ENCODE data around the gene WNT9A.
"Not testable (repeated sequence)": the region's sequence is repeated elsewhere in the genome, so short reads cannot be mapped to it uniquely, and the experiment has no call there.

Gene WNT9A

GRCh38 chr1:227912866-227913265, 34.9 kb downstream of the WNT9A start:
- H3K79me2 ChIP-seq (ENCODE audit: low read length): no peaks in the 10 kb centered on the region
- H3K4me2 ChIP-seq (ENCODE audit: low read depth, low read length): no peak overlapping the region
- no peaks in the 10 kb centered on the region for H3K36me3 ChIP-seq (replicated peaks; ENCODE audit: insufficient read depth, low read length)
- TF ChIP-seq EZH2 (optimal IDR thresholded peaks at IDR 0.05; ENCODE audit: low read depth, low read length) (no peak), EZH2phosphoT487 (IDR thresholded peaks at IDR 0.05; ENCODE audit: low read length) (no peak)
- TF ChIP-seq, protein P1, sequence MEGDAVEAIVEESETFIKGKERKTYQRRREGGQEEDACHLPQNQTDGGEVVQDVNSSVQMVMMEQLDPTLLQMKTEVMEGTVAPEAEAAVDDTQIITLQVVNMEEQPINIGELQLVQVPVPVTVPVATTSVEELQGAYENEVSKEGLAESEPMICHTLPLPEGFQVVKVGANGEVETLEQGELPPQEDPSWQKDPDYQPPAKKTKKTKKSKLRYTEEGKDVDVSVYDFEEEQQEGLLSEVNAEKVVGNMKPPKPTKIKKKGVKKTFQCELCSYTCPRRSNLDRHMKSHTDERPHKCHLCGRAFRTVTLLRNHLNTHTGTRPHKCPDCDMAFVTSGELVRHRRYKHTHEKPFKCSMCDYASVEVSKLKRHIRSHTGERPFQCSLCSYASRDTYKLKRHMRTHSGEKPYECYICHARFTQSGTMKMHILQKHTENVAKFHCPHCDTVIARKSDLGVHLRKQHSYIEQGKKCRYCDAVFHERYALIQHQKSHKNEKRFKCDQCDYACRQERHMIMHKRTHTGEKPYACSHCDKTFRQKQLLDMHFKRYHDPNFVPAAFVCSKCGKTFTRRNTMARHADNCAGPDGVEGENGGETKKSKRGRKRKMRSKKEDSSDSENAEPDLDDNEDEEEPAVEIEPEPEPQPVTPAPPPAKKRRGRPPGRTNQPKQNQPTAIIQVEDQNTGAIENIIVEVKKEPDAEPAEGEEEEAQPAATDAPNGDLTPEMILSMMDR (IDR thresholded peaks at IDR 0.05; ENCODE audit: low read length): no peak
- DNase-seq: no peak
- H4K20me1 ChIP-seq (ENCODE audit: insufficient read depth, low read length): no peaks in the 10 kb centered on the region
- no peaks in the 10 kb centered on the region for H3K9me2 ChIP-seq (replicated peaks; ENCODE audit: insufficient read depth, low read length)
- H3F3A ChIP-seq (ENCODE audit: insufficient read depth, low read length): no peaks in the 10 kb centered on the region
- no peak overlapping the region for H3K27ac ChIP-seq (ENCODE audit: low read length)
- no peak overlapping the region for H3K9ac ChIP-seq (ENCODE audit: low read length)
- H3K9me3 ChIP-seq (replicated peaks; ENCODE audit: insufficient read depth, low read length): no peaks in the 10 kb centered on the region
- H2AFZ ChIP-seq (ENCODE audit: low read length): no peak overlapping the region
- H3K4me1 ChIP-seq (ENCODE audit: low read length): no peaks in the 10 kb centered on the region
- no peak overlapping the region for H3K4me3 ChIP-seq (ENCODE audit: low read length)
- peaks cover 9% of the 10 kb centered on the region; the same call in 1 of the 2 replicates for H3K27me3 ChIP-seq (replicated peaks; ENCODE audit: insufficient read depth, low read length)

DNA sequence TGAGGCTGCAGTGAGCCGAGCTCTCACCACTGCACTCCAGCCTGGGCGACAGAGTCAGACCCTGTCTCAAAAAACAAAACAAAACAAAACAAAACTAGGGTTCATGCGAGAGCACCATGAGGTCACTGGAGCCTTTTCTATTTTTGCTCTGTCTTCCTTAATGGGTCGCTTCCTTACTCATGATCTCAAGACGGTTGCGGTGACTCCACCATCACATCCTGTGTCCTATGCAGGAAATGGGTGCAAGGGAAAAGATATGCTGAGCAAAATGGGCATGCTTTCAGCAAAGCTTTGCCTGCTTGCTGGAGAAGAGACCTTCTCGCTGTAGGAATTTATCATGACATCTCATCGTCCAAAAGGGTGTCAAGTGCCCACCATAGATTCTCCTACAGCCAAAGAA, 36.4 kb downstream of the WNT9A start:
- peaks cover 9% of the 10 kb centered on the region; the same call in 1 of the 2 replicates for H3K27me3 ChIP-seq (replicated peaks; ENCODE audit: insufficient read depth, low read length)
- H4K20me1 ChIP-seq (ENCODE audit: insufficient read depth, low read length): no peaks in the 10 kb centered on the region
- no peaks in the 10 kb centered on the region for H3F3A ChIP-seq (ENCODE audit: insufficient read depth, low read length)
- no peak overlapping the region for H2AFZ ChIP-seq (ENCODE audit: low read length)
- no peak overlapping the region for H3K4me3 ChIP-seq (ENCODE audit: low read length)
- H3K9ac ChIP-seq (ENCODE audit: low read length): no peak overlapping the region
- no peak for TF ChIP-seq EZH2phosphoT487 (IDR thresholded peaks at IDR 0.05; ENCODE audit: low read length)
- no peak for TF ChIP-seq EZH2 (optimal IDR thresholded peaks at IDR 0.05; ENCODE audit: low read depth, low read length)
- TF ChIP-seq, protein P1 (IDR thresholded peaks at IDR 0.05; ENCODE audit: low read length): no peak
- DNase-seq: no peak
- H3K4me1 ChIP-seq (ENCODE audit: low read length): no peaks in the 10 kb centered on the region
- H3K79me2 ChIP-seq (ENCODE audit: low read length): no peaks in the 10 kb centered on the region
- no peaks in the 10 kb centered on the region for H3K36me3 ChIP-seq (replicated peaks; ENCODE audit: insufficient read depth, low read length)
- no peak overlapping the region for H3K4me2 ChIP-seq (ENCODE audit: low read depth, low read length)
- H3K9me3 ChIP-seq (replicated peaks; ENCODE audit: insufficient read depth, low read length): no peaks in the 10 kb centered on the region
- H3K27ac ChIP-seq (ENCODE audit: low read length): no peak overlapping the region
- H3K9me2 ChIP-seq (replicated peaks; ENCODE audit: insufficient read depth, low read length): no peaks in the 10 kb centered on the region

GRCh38 chr1:227910511-227911153, 37.1 kb downstream of the WNT9A start:
- no peak overlapping the region for H3K27ac ChIP-seq (ENCODE audit: low read length)
- no peaks in the 10 kb centered on the region for H3K9me3 ChIP-seq (replicated peaks; ENCODE audit: insufficient read depth, low read length)
- H2AFZ ChIP-seq (ENCODE audit: low read length): no peak overlapping the region
- no peak overlapping the region for H3K4me3 ChIP-seq (ENCODE audit: low read length)
- H3F3A ChIP-seq (ENCODE audit: insufficient read depth, low read length): no peaks in the 10 kb centered on the region
- no peak overlapping the region for H3K4me2 ChIP-seq (ENCODE audit: low read depth, low read length)
- no peaks in the 10 kb centered on the region for H3K4me1 ChIP-seq (ENCODE audit: low read length)
- no peaks in the 10 kb centered on the region for H3K9me2 ChIP-seq (replicated peaks; ENCODE audit: insufficient read depth, low read length)
- TF ChIP-seq EZH2phosphoT487 (IDR thresholded peaks at IDR 0.05; ENCODE audit: low read length): no peak
- TF ChIP-seq, protein P1 (IDR thresholded peaks at IDR 0.05; ENCODE audit: low read length): no peak
- TF ChIP-seq EZH2 (optimal IDR thresholded peaks at IDR 0.05; ENCODE audit: low read depth, low read length): no peak
- no peak overlapping the region for H3K9ac ChIP-seq (ENCODE audit: low read length)
- H3K79me2 ChIP-seq (ENCODE audit: low read length): no peaks in the 10 kb centered on the region
- H3K36me3 ChIP-seq (replicated peaks; ENCODE audit: insufficient read depth, low read length): no peaks in the 10 kb centered on the region
- H3K27me3 ChIP-seq (replicated peaks; ENCODE audit: insufficient read depth, low read length): peaks cover 9% of the 10 kb centered on the region; the same call in 1 of the 2 replicates
- H4K20me1 ChIP-seq (ENCODE audit: insufficient read depth, low read length): no peaks in the 10 kb centered on the region
- DNase-seq: no peak

GRCh38 chr1:227909923-227910328, 37.8 kb downstream of the WNT9A start:
- not testable (repeated sequence) for H3K9ac ChIP-seq (ENCODE audit: low read length); H2AFZ ChIP-seq (ENCODE audit: low read length); H3K9me2 ChIP-seq (replicated peaks; ENCODE audit: insufficient read depth, low read length); H3K4me3 ChIP-seq (ENCODE audit: low read length); H3K27me3 ChIP-seq (replicated peaks; ENCODE audit: insufficient read depth, low read length); H3K27ac ChIP-seq (ENCODE audit: low read length); H3K36me3 ChIP-seq (replicated peaks; ENCODE audit: insufficient read depth, low read length); H3F3A ChIP-seq (ENCODE audit: insufficient read depth, low read length); H3K4me2 ChIP-seq (ENCODE audit: low read depth, low read length); H3K9me3 ChIP-seq (replicated peaks; ENCODE audit: insufficient read depth, low read length); H3K4me1 ChIP-seq (ENCODE audit: low read length); H4K20me1 ChIP-seq (ENCODE audit: insufficient read depth, low read length); H3K79me2 ChIP-seq (ENCODE audit: low read length); DNase-seq
